T-helper 17 cell (primary cell): ENCODE data around the gene ENTR1. TPM values are rescaled to one million over a fixed set of nuclear protein-coding genes. Genes with fewer than 3 reads are reported as not detected.

ENCODE experiments used
- ATAC-seq: fragments of 150-1000 bp; cut with Tn5 transposase; 2 replicates; pipeline ENCODE4 v1.10.0; 2021; ENCODE audit warnings: mild to moderate bottlenecking, moderate library complexity
- DNase-seq, 3 donors: peaks; one replicate each; pipeline versions ENCODE4 v3.0.0 to v3.0.0-alpha.2; 2020 to 2021
- H3K9me3 ChIP-seq: one replicate; pipeline ENCODE4 v1.7.0; 2013; ENCODE audit warnings: low read length, mild to moderate bottlenecking; ENCODE audit not compliant: control insufficient read depth, poor library complexity, severe bottlenecking
- H3K27ac Mint-ChIP-seq: one replicate; pipeline ENCODE4 v1.8.0; 2022; ENCODE audit warnings: mild to moderate bottlenecking, moderate library complexity, mixed read lengths
- H3K27me3 Mint-ChIP-seq: one replicate; pipeline ENCODE4 v1.8.0; 2022; ENCODE audit warnings: mixed read lengths
- H3K36me3 Mint-ChIP-seq: one replicate; pipeline ENCODE4 v1.8.0; 2022; ENCODE audit warnings: low read depth, mixed read lengths
- H3K4me1 Mint-ChIP-seq: one replicate; pipeline ENCODE4 v1.8.0; 2022; ENCODE audit warnings: mild to moderate bottlenecking, mixed read lengths
- H3K4me3 Mint-ChIP-seq: one replicate; pipeline ENCODE4 v1.8.0; 2022; ENCODE audit warnings: mild to moderate bottlenecking, moderate library complexity, mixed read lengths
- total RNA-seq, 4 donors: library from RNA in 2 of 4; stranded (reverse) in 2 of 4; gene quantifications; one replicate each; pipeline ENCODE4 v1.2.3 and lab custom pipeline; 2022 to 2026

Gene ENTR1
- total RNA-seq, 2 donors from 2014 or later = 46.5 to 51.8 TPM

- H3K36me3 Mint-ChIP-seq = no peaks in the 10 kb centered on the region
- H3K27ac Mint-ChIP-seq = no peak overlapping the region
- ATAC-seq = no peak
- DNase-seq = no peak
- H3K27me3 Mint-ChIP-seq = no peaks in the 10 kb centered on the region
- H3K4me1 Mint-ChIP-seq = peaks cover 5% of the 10 kb centered on the region
- no peaks in the 10 kb centered on the region for H3K9me3 ChIP-seq
- H3K4me3 Mint-ChIP-seq = no peak overlapping the region
Observed at GRCh38 chr9:136370037-136370436, 40.4 kb downstream of the ENTR1 start.

- H3K9me3 ChIP-seq = no peaks in the 10 kb centered on the region
- Mint-ChIP-seq H3K27ac (no peak overlapping the region), H3K4me3 (no peak overlapping the region), H3K4me1 (peaks cover 5% of the 10 kb centered on the region), H3K27me3 (no peaks in the 10 kb centered on the region), H3K36me3 (no peaks in the 10 kb centered on the region)
- ATAC-seq = no peak
- DNase-seq = no peak
Observed at GRCh38 chr9:136368190-136368589, 42.2 kb downstream of the ENTR1 start.

GRCh38 chr9:136367296-136368145 lies 42.9 kb downstream of the ENTR1 start:
- no peaks in the 10 kb centered on the region for H3K9me3 ChIP-seq
- Mint-ChIP-seq H3K4me1 (peaks cover 6% of the 10 kb centered on the region), H3K27ac (no peak overlapping the region), H3K27me3 (no peaks in the 10 kb centered on the region), H3K4me3 (no peak overlapping the region), H3K36me3 (no peaks in the 10 kb centered on the region)
- no peak for DNase-seq
- ATAC-seq = no peak

DNA sequence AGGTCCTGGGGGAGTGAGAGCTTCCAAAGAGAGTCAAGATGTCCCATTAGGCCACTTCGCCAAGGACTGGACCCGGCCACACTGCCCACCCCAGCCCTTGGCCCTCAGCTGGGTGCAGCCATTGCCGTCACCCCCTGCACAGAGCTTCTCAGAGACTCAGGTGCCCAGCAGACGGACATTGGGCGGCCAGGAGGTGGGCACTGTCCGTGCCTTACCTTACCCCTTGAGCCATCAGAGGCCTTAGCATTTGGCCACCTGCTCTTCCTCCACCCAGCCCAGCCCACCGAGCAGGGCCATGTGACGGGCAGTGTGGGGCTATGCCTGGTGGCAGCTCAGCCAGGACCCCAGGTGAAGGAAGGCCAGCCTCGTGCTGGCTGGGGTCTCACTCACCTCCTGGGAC lies 43.6 kb downstream of the ENTR1 start:
- DNase-seq (no peak), ATAC-seq (no peak)
- H3K27ac Mint-ChIP-seq = no peak overlapping the region
- peaks cover 7% of the 10 kb centered on the region for H3K4me1 Mint-ChIP-seq
- H3K9me3 ChIP-seq = no peaks in the 10 kb centered on the region
- H3K4me3 Mint-ChIP-seq = no peak overlapping the region
- no peaks in the 10 kb centered on the region for H3K27me3 Mint-ChIP-seq
- H3K36me3 Mint-ChIP-seq = no peaks in the 10 kb centered on the region

- H3K36me3 Mint-ChIP-seq = no peaks in the 10 kb centered on the region
- H3K27ac Mint-ChIP-seq = no peak overlapping the region
- H3K27me3 Mint-ChIP-seq = no peaks in the 10 kb centered on the region
- no peaks in the 10 kb centered on the region for H3K9me3 ChIP-seq
- DNase-seq (no peak), ATAC-seq (no peak)
- peaks cover 7% of the 10 kb centered on the region for H3K4me1 Mint-ChIP-seq
- peak overlapping the region; percentile 7 for H3K4me3 Mint-ChIP-seq
Observed at GRCh38 chr9:136365775-136366222, 44.6 kb downstream of the ENTR1 start.

- DNase-seq = no peak
- Mint-ChIP-seq H3K27ac (no peak overlapping the region), H3K4me3 (no peak overlapping the region), H3K4me1 (peaks cover 7% of the 10 kb centered on the region), H3K27me3 (no peaks in the 10 kb centered on the region), H3K36me3 (no peaks in the 10 kb centered on the region)
- no peaks in the 10 kb centered on the region for H3K9me3 ChIP-seq
- ATAC-seq = no peak
Observed at GRCh38 chr9:136364942-136365774, 45.3 kb downstream of the ENTR1 start.

DNA sequence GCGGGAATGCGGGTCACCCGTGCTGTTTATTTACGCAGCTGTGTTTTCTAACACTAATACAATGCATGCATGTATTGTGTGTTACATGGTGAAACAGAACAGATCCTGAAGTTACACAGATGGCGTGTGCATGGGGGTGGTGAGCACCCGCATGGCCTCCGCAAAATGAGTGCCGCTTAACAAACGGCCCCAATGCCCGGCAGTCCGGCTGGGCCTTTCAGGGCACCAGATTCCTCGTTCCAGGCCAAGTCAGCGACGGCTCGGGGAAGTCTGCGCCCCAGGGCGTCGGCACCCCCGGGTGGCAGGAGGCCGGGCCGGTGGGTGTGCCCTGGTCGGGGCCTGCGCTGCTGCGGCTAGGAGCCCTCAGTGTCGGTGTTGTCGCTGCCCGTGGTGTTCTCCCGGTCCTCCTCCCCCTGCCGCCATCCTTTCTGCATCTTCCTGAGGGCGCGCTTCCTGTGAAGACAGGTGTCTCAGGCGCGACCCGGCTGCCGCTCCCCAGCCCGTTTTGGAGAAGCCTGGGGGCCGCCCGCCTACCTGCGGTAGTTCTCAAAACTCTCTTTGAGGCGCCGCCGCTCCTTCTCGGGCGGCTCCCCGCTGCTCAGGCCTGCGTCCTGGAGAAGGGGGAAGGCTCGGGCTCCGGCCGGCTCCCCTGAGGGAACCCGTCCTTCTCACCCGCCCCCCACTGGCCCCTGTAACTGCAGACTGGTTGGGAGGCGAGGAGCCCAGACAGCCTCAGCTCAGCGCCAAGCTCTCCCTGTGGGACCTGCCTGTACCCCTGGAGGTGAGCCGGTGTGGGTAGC lies 46.3 kb downstream of the ENTR1 start:
- H3K9me3 ChIP-seq = no peaks in the 10 kb centered on the region
- no peaks in the 10 kb centered on the region for H3K27me3 Mint-ChIP-seq
- ATAC-seq = peak; percentile 1
- DNase-seq = no peak
- peak overlapping the region; percentile 69 for H3K4me3 Mint-ChIP-seq
- peaks cover 7% of the 10 kb centered on the region for H3K4me1 Mint-ChIP-seq
- H3K27ac Mint-ChIP-seq = no peak overlapping the region
- H3K36me3 Mint-ChIP-seq = no peaks in the 10 kb centered on the region

GRCh38 chr9:136363106-136363948 lies 47.1 kb downstream of the ENTR1 start, which contains the start of gene DNLZ:
TSS of gene DNLZ (minus strand) at chr9:136363744. CDS start at chr9:136363714, 30 bp downstream.
- H3K9me3 ChIP-seq = no peaks in the 10 kb centered on the region
- peaks cover 7% of the 10 kb centered on the region for H3K4me1 Mint-ChIP-seq
- ATAC-seq (peak; percentile 88), DNase-seq (peak; percentile 87 to 93 (median 91))
- H3K4me3 Mint-ChIP-seq = peak within 1 kb of the TSS; percentile 83
- H3K36me3 Mint-ChIP-seq = no peaks in the 10 kb centered on the region
- H3K27me3 Mint-ChIP-seq = no peaks in the 10 kb centered on the region
- peak within 1 kb of the TSS; percentile 34 for H3K27ac Mint-ChIP-seq

- no peak for DNase-seq
- no peak for ATAC-seq
- Mint-ChIP-seq H3K4me1 (peaks cover 7% of the 10 kb centered on the region), H3K36me3 (no peaks in the 10 kb centered on the region), H3K27ac (peak overlapping the region; percentile 34), H3K27me3 (no peaks in the 10 kb centered on the region), H3K4me3 (peak overlapping the region; percentile 21)
- H3K9me3 ChIP-seq = no peaks in the 10 kb centered on the region
Observed at GRCh38 chr9:136362450-136362784, 48.0 kb downstream of the ENTR1 start.

DNA sequence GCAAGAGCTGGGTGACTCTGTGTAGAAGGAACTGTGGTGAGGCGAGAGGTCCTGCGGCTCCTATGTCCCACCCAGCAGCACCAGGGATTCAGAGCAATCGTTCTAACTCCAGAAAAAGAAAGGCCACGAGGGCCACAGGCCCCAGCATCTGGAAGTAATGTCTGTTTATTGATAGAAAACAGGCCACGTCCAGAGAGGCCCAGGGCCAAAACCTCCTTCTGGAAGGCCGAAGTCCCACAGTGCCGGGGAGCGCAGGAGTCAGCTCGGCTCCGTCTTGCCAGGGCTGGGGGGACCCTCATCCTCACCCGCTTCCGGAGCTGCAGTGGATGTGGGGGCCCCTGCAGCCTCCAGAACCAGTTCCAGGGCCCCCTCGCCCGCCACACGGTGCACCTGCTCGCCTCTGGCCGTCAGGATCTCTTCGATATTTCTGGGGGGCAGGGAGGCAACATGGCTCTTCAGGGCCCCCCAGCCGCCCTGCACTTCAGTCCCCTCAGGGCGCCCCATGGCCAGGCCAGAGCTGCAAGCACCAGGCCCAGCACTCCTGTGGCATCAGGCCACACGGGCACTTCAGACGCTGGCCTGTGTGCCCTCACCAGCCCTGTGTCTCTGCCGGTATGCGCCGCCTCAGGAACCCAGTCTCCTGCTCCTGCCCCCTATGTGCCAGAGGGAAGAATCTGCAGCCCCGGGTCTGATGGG lies 48.5 kb downstream of the ENTR1 start:
- no peak overlapping the region for H3K27ac Mint-ChIP-seq
- H3K27me3 Mint-ChIP-seq = no peaks in the 10 kb centered on the region
- H3K9me3 ChIP-seq = no peaks in the 10 kb centered on the region
- no peaks in the 10 kb centered on the region for H3K36me3 Mint-ChIP-seq
- ATAC-seq (no peak), DNase-seq (no peak)
- H3K4me1 Mint-ChIP-seq = peaks cover 7% of the 10 kb centered on the region
- H3K4me3 Mint-ChIP-seq = peak overlapping the region; percentile 53

- Mint-ChIP-seq H3K27me3 (no peaks in the 10 kb centered on the region), H3K36me3 (no peaks in the 10 kb centered on the region), H3K4me1 (peaks cover 9% of the 10 kb centered on the region), H3K27ac (no peak overlapping the region), H3K4me3 (peak overlapping the region; percentile 53)
- H3K9me3 ChIP-seq = no peaks in the 10 kb centered on the region
- DNase-seq (no peak), ATAC-seq (no peak)
Observed at GRCh38 chr9:136361047-136361753, 49.2 kb downstream of the ENTR1 start.
